Measurements from ENCODE around the gene GPC6.

Gene GPC6

DNA sequence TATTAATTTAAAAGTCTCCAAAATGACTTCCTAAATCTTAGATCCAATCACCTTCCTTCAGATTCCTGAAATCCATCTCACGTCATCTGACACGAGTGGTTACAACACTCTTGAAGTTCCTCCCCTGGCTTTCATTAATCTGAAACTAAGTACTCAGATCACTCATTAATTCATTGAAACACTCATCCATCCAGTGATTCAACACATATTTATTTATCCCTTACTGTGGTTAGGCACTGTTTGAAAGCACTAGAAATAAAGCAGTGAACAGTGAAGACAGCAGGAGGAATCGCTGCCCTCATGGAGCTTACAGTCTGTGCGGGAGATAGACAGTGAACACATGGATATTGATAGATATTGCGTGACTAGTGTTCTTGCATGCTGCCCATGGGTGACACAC is 780.5 kb downstream of the GPC6 start:
- no peak for DNase-seq (ENCODE audit: low read depth in 1 of 2, low spot score in 1 of 2)
- H3K27me3 ChIP-seq (ENCODE audit: insufficient read depth, poor library complexity, severe bottlenecking), result no peaks in the 10 kb centered on the region
- no peak overlapping the region for H3K4me3 ChIP-seq (replicated peaks; ENCODE audit: insufficient read depth, low read length)
- H3K27ac ChIP-seq (replicated peaks), result no peak overlapping the region
- TF ChIP-seq, protein P1, sequence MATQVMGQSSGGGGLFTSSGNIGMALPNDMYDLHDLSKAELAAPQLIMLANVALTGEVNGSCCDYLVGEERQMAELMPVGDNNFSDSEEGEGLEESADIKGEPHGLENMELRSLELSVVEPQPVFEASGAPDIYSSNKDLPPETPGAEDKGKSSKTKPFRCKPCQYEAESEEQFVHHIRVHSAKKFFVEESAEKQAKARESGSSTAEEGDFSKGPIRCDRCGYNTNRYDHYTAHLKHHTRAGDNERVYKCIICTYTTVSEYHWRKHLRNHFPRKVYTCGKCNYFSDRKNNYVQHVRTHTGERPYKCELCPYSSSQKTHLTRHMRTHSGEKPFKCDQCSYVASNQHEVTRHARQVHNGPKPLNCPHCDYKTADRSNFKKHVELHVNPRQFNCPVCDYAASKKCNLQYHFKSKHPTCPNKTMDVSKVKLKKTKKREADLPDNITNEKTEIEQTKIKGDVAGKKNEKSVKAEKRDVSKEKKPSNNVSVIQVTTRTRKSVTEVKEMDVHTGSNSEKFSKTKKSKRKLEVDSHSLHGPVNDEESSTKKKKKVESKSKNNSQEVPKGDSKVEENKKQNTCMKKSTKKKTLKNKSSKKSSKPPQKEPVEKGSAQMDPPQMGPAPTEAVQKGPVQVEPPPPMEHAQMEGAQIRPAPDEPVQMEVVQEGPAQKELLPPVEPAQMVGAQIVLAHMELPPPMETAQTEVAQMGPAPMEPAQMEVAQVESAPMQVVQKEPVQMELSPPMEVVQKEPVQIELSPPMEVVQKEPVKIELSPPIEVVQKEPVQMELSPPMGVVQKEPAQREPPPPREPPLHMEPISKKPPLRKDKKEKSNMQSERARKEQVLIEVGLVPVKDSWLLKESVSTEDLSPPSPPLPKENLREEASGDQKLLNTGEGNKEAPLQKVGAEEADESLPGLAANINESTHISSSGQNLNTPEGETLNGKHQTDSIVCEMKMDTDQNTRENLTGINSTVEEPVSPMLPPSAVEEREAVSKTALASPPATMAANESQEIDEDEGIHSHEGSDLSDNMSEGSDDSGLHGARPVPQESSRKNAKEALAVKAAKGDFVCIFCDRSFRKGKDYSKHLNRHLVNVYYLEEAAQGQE (IDR thresholded peaks at IDR 0.05; ENCODE audit: insufficient replicate concordance, low read depth), result no peak
- no peak for TF ChIP-seq GABPA (IDR thresholded peaks at IDR 0.05; ENCODE audit: low read depth)
- TF ChIP-seq SPI1 (IDR thresholded peaks at IDR 0.05; ENCODE audit: borderline replicate concordance, low read depth), result no peak
- no peak for TF ChIP-seq POLR2AphosphoS5 (IDR thresholded peaks at IDR 0.05; ENCODE audit: low read depth)
- TF ChIP-seq CTCF (IDR thresholded peaks at IDR 0.05; ENCODE audit: insufficient read depth, low read length), result no peak

GRCh38 chr13:94009701-94010100 is 783.1 kb downstream of the GPC6 start:
- Histone ChIP-seq H3K27me3 (ENCODE audit: insufficient read depth, poor library complexity, severe bottlenecking) (no peaks in the 10 kb centered on the region), H3K4me3 (replicated peaks; ENCODE audit: insufficient read depth, low read length) (no peak overlapping the region), H3K27ac (replicated peaks) (no peak overlapping the region)
- no peak for DNase-seq (ENCODE audit: low read depth in 1 of 2, low spot score in 1 of 2)
- TF ChIP-seq SPI1 (IDR thresholded peaks at IDR 0.05; ENCODE audit: borderline replicate concordance, low read depth) (no peak), POLR2AphosphoS5 (IDR thresholded peaks at IDR 0.05; ENCODE audit: low read depth) (no peak), CTCF (IDR thresholded peaks at IDR 0.05; ENCODE audit: insufficient read depth, low read length) (no peak), GABPA (IDR thresholded peaks at IDR 0.05; ENCODE audit: low read depth) (no peak)
- TF ChIP-seq, protein P1 (IDR thresholded peaks at IDR 0.05; ENCODE audit: insufficient replicate concordance, low read depth), result no peak

DNA sequence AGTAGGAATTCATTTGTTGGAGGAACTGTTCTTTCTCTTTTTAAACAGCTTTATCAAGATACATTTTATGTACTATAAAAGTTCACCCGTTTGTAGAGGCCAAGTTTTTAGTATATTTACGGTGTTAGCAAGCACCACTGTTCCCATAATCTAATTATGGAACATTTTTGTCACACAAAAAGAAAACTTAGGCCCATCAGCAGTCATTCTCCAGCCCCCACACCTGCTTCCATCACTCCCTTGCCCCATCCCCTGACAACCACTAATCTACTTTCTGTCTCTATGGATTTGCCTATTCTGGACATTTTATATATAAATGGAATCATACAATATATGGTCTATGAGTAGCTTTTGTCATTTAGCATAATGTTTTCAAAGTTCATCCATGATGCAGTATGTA is 787.9 kb downstream of the GPC6 start:
- no peak overlapping the region for H3K27ac ChIP-seq (replicated peaks)
- no peak overlapping the region for H3K4me3 ChIP-seq (replicated peaks; ENCODE audit: insufficient read depth, low read length)
- DNase-seq (ENCODE audit: low read depth in 1 of 2, low spot score in 1 of 2), result no peak
- no peak for TF ChIP-seq SPI1 (IDR thresholded peaks at IDR 0.05; ENCODE audit: borderline replicate concordance, low read depth)
- TF ChIP-seq GABPA (IDR thresholded peaks at IDR 0.05; ENCODE audit: low read depth), result no peak
- TF ChIP-seq POLR2AphosphoS5 (IDR thresholded peaks at IDR 0.05; ENCODE audit: low read depth), result no peak
- TF ChIP-seq, protein P1 (IDR thresholded peaks at IDR 0.05; ENCODE audit: insufficient replicate concordance, low read depth), result no peak
- TF ChIP-seq CTCF (IDR thresholded peaks at IDR 0.05; ENCODE audit: insufficient read depth, low read length), result no peak
- no peaks in the 10 kb centered on the region for H3K27me3 ChIP-seq (ENCODE audit: insufficient read depth, poor library complexity, severe bottlenecking)

All from HL-60 (cell line).